Adrenal gland (tissue), 12 donors: ENCODE data around the gene SDK1. TPM values are rescaled to one million over a fixed set of nuclear protein-coding genes. Genes with fewer than 3 reads are reported as not detected.

Experiments used
- DNase-seq, 7 donors: peaks; one replicate each; pipeline ENCODE4 v3.0.0-alpha.2; 2019 to 2020
- H3K27ac ChIP-seq, 5 donors: fragments of 200-600 bp; sonication (generic) in 4 of 5; 1 replicate in 3 of 5; 2 replicates in 2 of 5; pipeline versions ENCODE4 v1.5.1 to v1.8.0; 2016 to 2020; ENCODE audit warnings: mild to moderate bottlenecking in 1 of 5
- H3K27me3 ChIP-seq: fragments of 200-600 bp; 2 replicates; pipeline ENCODE4 v1.8.0; 2021
- H3K36me3 ChIP-seq, 2 donors: fragments of 200-600 bp; replicated peaks in 1 of 2; 1 replicate in 1 of 2; 2 replicates in 1 of 2; pipeline versions ENCODE4 v1.5.1 to v1.8.0; 2018 to 2022
- H3K4me1 ChIP-seq, 2 donors: fragments of 200-600 bp; replicated peaks in 1 of 2; 1 replicate in 1 of 2; 2 replicates in 1 of 2; pipeline versions ENCODE4 v1.5.1 to v1.8.0; 2018 to 2021
- H3K4me3 ChIP-seq, 4 donors: fragments of 200-600 bp; sonication (generic) in 3 of 4; one replicate each; pipeline ENCODE4 v1.5.1; 2016 to 2018
- H3K9me3 ChIP-seq, 3 donors: fragments of 200-600 bp; sonication (generic) in 1 of 3; replicated peaks in 1 of 3; 1 replicate in 2 of 3; 2 replicates in 1 of 3; pipeline versions ENCODE4 v1.5.1 to v1.8.0; 2016 to 2021
- CTCF ChIP-seq, 6 experiments: fragments of 450-650 bp in 4 of 6; fragments of 200-600 bp in 2 of 6; sonication (generic) in 1 of 6; IDR thresholded peaks; 1 replicate in 5 of 6; 2 replicates in 1 of 6; pipeline versions ENCODE4 v1.5.1 to v1.8.0; 2016 to 2021; ENCODE audit warnings: antibody characterized with exemption in 6 of 6, mild to moderate bottlenecking in 2 of 6, moderate library complexity in 1 of 6
- POLR2A ChIP-seq, 2 donors: fragments of 450-650 bp; IDR thresholded peaks; one replicate each; pipeline ENCODE4 v1.6.1; 2017; ENCODE audit warnings: antibody characterized with exemption in 2 of 2, mild to moderate bottlenecking in 2 of 2, moderate library complexity in 1 of 2
- WGBS, 4 donors: extraction: QIAGEN DNeasy Blood & Tissue Kit in 2 of 4; methylation state at CpG; one replicate each; pipeline versions ENCODE4 v1.1.5 to v1.1.7; 2013 to 2017; 5-methylcytosine and 5-hydroxymethylcytosine counted together
- intact Hi-C, 2 donors: fragments of 100-400 bp; cut with DNase I; formaldehyde crosslinking; loops; one replicate each; pipeline versions ENCODE4 v1.14.1 to v1.15.0; 2022 to 2023
- polyA plus RNA-seq, 3 donors: library from polyadenylated mRNA; stranded (reverse); fragments of 200-250 nt in 2 of 3; fragments of 350-450 nt in 1 of 3; fragmentation: Illumina TruSeq in 1 of 3; extraction: RNeasy Lipid Tissue Mini Kit (QIAGEN cat#74804) in 1 of 3; gene quantifications; one replicate each; pipeline ENCODE4 v1.2.3, GENCODE V29; 2013 to 2014
- total RNA-seq, 9 donors: library from RNA; depleted of rRNA in 4 of 9; stranded (reverse); fragments of >200 nt in 4 of 9; fragments of 120-200 nt in 1 of 9; fragmentation: NEBNext Ultra II Directional in 1 of 9; extraction: Animal tissue kit (Norgen Biotek cat#: 25700) in 1 of 9; gene quantifications; one replicate each; pipeline versions ENCODE4 v1.1.0 to v1.2.4, GENCODE V29; 2013 to 2023
- donor health status: healthy with polysubstance abuse.
- donor health status: Bipolar disorder and iron deficiency.
- donor health status: DM: yes; HTN: yes; CAD: no.
- donor health status: DM: no; HTN: no; CAD: no.
- donor health status: DM: no; HTN: no; CAD: no.
- donor health status: DM: yes; HTN: yes; CAD: no.

The SDK1 gene
- total and polyA plus RNA-seq, 12 donors = 0.50 to 3.6 (median 1.5) TPM

GRCh38 chr7:3270362-3270761 is 30.7 kb upstream of the SDK1 start:
- no peak for DNase-seq
- no peaks in the 10 kb centered on the region for H3K9me3 ChIP-seq
- H3K4me1 ChIP-seq = no peaks in the 10 kb centered on the region
- no peaks in the 10 kb centered on the region for H3K27me3 ChIP-seq
- TF ChIP-seq CTCF (IDR thresholded peaks at IDR 0.05) (no peak), POLR2A (IDR thresholded peaks at IDR 0.05) (no peak)
- H3K27ac ChIP-seq = no peak overlapping the region
- intact Hi-C loops = no loop called here
- H3K36me3 ChIP-seq = no peaks in the 10 kb centered on the region
- H3K4me3 ChIP-seq = no peak overlapping the region

GRCh38 chr7:3271298-3271697 is 29.8 kb upstream of the SDK1 start:
- WGBS, 4 donors = 81 to 92% (median 87%) methylated on average over 2 of the region's 2 CpGs
- intact Hi-C loops = no loop called here
- H3K36me3 ChIP-seq = no peaks in the 10 kb centered on the region
- no peaks in the 10 kb centered on the region for H3K4me1 ChIP-seq
- TF ChIP-seq CTCF (IDR thresholded peaks at IDR 0.05) (no peak), POLR2A (IDR thresholded peaks at IDR 0.05) (no peak)
- DNase-seq = no peak
- no peaks in the 10 kb centered on the region for H3K27me3 ChIP-seq
- H3K9me3 ChIP-seq = no peaks in the 10 kb centered on the region
- no peak overlapping the region for H3K4me3 ChIP-seq
- H3K27ac ChIP-seq = no peak overlapping the region

GRCh38 chr7:3272691-3273141 is 28.3 kb upstream of the SDK1 start:
- Histone ChIP-seq H3K4me1 (no peaks in the 10 kb centered on the region), H3K27me3 (no peaks in the 10 kb centered on the region), H3K9me3 (no peaks in the 10 kb centered on the region), H3K27ac (no peak overlapping the region), H3K4me3 (no peak overlapping the region), H3K36me3 (no peaks in the 10 kb centered on the region)
- 43 to 61% (median 51%) methylated on average over 2 of the region's 2 CpGs for WGBS, 4 donors
- peak in 4 of 7 donors; percentile 15 to 30 (median 28) for DNase-seq
- no peak for TF ChIP-seq POLR2A (IDR thresholded peaks at IDR 0.05)
- no peak for TF ChIP-seq CTCF (IDR thresholded peaks at IDR 0.05)
- intact Hi-C loops = no loop called here

- WGBS, 4 donors = 78 to 92% (median 81%) methylated on average over 1 of the region's 1 CpG
- DNase-seq = no peak
- intact Hi-C loops = no loop called here
- Histone ChIP-seq H3K4me1 (no peaks in the 10 kb centered on the region), H3K36me3 (no peaks in the 10 kb centered on the region), H3K4me3 (no peak overlapping the region), H3K27ac (no peak overlapping the region), H3K9me3 (no peaks in the 10 kb centered on the region), H3K27me3 (no peaks in the 10 kb centered on the region)
- TF ChIP-seq POLR2A (IDR thresholded peaks at IDR 0.05) (no peak), CTCF (IDR thresholded peaks at IDR 0.05) (no peak)
Measured at GRCh38 chr7:3274131-3274530, 26.9 kb upstream of the SDK1 start.
